Keratinocyte (primary cell): Measurements from ENCODE around the gene COL21A1. TPM values are rescaled to one million over a fixed set of nuclear protein-coding genes. Genes with fewer than 3 reads are reported as not detected.

Source experiments
- DNase-seq: peaks from one replicate; pipeline ENCODE4 v3.0.0-alpha.2; 2011; ENCODE audit warnings: low read depth, missing footprints, low spot score
- FAIRE-seq: peaks from 2 replicates; lab custom pipeline; 2011; peaks lifted over from hg19 to GRCh38; lab: Jason Lieb, UNC
- H2AFZ ChIP-seq: 2 replicates; pipeline ENCODE4 v1.6.0; 2012; ENCODE audit warnings: low read length, control low read depth, inconsistent platforms; ENCODE audit not compliant: control insufficient read depth
- H3K27ac ChIP-seq: 2 replicates; pipeline ENCODE4 v1.5.1; 2011; ENCODE audit warnings: low read length; ENCODE audit not compliant: control insufficient read depth, insufficient read depth
- H3K27me3 ChIP-seq: 3 replicates; pipeline ENCODE4 v1.6.0; 2011; ENCODE audit warnings: low read length; ENCODE audit not compliant: control insufficient read depth, insufficient read depth; ENCODE audit errors: extremely low read depth
- H3K36me3 ChIP-seq, 2 experiments: 2 replicates in 1 of 2; 3 replicates in 1 of 2; pipeline ENCODE4 v1.5.1; 2011; ENCODE audit warnings: low read length in 2 of 2, mild to moderate bottlenecking in 1 of 2; ENCODE audit not compliant: control insufficient read depth in 2 of 2, insufficient read depth in 2 of 2; ENCODE audit errors: extremely low read depth in 1 of 2
- H3K4me1 ChIP-seq: 3 replicates; pipeline ENCODE4 v1.5.1; 2011; ENCODE audit warnings: low read length; ENCODE audit not compliant: control insufficient read depth, insufficient read depth; ENCODE audit errors: extremely low read depth
- H3K4me2 ChIP-seq: 3 replicates; pipeline ENCODE4 v1.6.0; 2011; ENCODE audit warnings: low read depth, low read length; ENCODE audit not compliant: control insufficient read depth, insufficient read depth; ENCODE audit errors: extremely low read depth
- H3K4me3 ChIP-seq, 3 experiments: fragments of 200-600 bp in 1 of 3; sonication (generic) in 1 of 3; 2 replicates in 2 of 3; 3 replicates in 1 of 3; pipeline ENCODE4 v1.5.1; 2011 to 2016; ENCODE audit warnings: low read length in 3 of 3, mild to moderate bottlenecking in 3 of 3, control low read depth in 2 of 3, inconsistent platforms in 1 of 3, low read depth in 1 of 3, mixed read lengths in 1 of 3, mixed run types in 1 of 3, moderate library complexity in 1 of 3; ENCODE audit not compliant: control insufficient read depth in 2 of 3, insufficient read depth in 2 of 3; ENCODE audit errors: extremely low read depth in 1 of 3
- H3K79me2 ChIP-seq: 2 replicates; pipeline ENCODE4 v1.6.0; 2012; ENCODE audit warnings: low read length; ENCODE audit not compliant: control insufficient read depth, insufficient read depth
- H3K9ac ChIP-seq: 3 replicates; pipeline ENCODE4 v1.6.0; 2011; ENCODE audit warnings: low read length; ENCODE audit not compliant: control insufficient read depth, insufficient read depth; ENCODE audit errors: extremely low read depth
- H3K9me1 ChIP-seq: 3 replicates; pipeline ENCODE4 v1.6.0; 2011; ENCODE audit warnings: low read length; ENCODE audit not compliant: control insufficient read depth, insufficient read depth; ENCODE audit errors: extremely low read depth
- H3K9me3 ChIP-seq: 2 replicates; pipeline ENCODE4 v1.5.1; 2012; ENCODE audit warnings: low read depth, low read length; ENCODE audit not compliant: control insufficient read depth
- H4K20me1 ChIP-seq: 3 replicates; pipeline ENCODE4 v1.6.0; 2011; ENCODE audit warnings: low read length; ENCODE audit not compliant: control insufficient read depth, insufficient read depth; ENCODE audit errors: extremely low read depth
- EZH2 ChIP-seq: IDR thresholded peaks from one replicate; pipeline ENCODE4 v1.6.1; 2012; ENCODE audit warnings: inconsistent platforms, mild to moderate bottlenecking, low read length, moderate library complexity
- dilution Hi-C: fragments of 300-500 bp; cut with MboI; formaldehyde crosslinking; loops from one replicate; pipeline ENCODE4 v1.7.0; 2020; ENCODE audit warnings: low sequenced_read_pairs; ENCODE audit not compliant: extremely low pct_ligation_motif_present
- polyA plus RNA-seq, 5 experiments: library from polyadenylated mRNA; depleted of rRNA in 3 of 5; stranded (reverse) in 3 of 5; stranded (forward) in 1 of 5; unstranded in 1 of 5; fragments of >200 nt; gene quantifications; 1 replicate in 1 of 5; 2 replicates in 3 of 5; 3 replicates in 1 of 5; pipeline versions ENCODE4 v1.2.1 to v1.2.3, GENCODE V29; 2011 to 2012; ENCODE audit warnings: missing spikeins in 2 of 5, low read depth in 1 of 5, low replicate concordance in 1 of 5
- TF ChIP-seq, protein P1 (sequence below), 3 experiments: IDR thresholded peaks in 1 of 3; conservative IDR thresholded peaks in 1 of 3; optimal IDR thresholded peaks in 1 of 3; 2 replicates in 2 of 3; 3 replicates in 1 of 3; pipeline versions ENCODE3 to v1.5.1; 2011; ENCODE audit warnings: low read length in 3 of 3, mild to moderate bottlenecking in 3 of 3, moderate library complexity in 2 of 3, control low read depth in 1 of 3, inconsistent platforms in 1 of 3; ENCODE audit not compliant: insufficient read depth in 2 of 3; ENCODE audit errors: extremely low read depth in 1 of 3

COL21A1 gene
- polyA plus RNA-seq, 1 donor (not counting 4 experiments of a cell fraction or from before 2014, with no cell fraction given): 0.16 TPM

DNA sequence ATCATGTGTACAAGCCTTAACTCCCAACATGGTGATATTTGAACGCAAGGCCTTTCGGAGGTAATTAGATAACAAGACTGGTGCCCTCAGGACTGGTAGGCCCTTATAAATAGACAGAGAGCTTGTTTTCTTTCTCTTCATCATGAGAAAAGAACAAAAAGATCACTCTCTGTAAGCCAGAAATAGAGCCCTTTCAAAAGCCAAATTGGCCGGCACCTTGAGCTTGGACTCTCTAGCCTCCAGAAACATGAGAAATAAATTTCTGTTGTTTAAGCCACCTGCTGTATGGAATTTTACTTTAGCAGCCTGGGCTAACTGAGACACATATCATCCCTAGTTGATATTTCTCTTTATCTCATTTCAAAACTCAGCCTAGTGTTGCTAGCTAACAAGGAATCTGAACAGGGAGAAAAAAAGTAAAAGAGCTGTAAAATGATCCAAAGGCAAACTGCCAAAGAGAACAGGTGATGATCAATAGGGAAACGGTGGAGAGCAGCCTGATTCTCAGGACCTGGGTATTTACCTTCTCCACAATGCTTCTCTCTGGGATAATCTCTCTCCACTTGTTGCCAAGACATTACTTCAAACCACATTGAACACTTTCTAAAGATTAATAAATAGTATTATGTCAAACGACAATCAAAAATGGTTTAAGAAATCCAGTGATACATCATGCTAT, 6.1 kb downstream of the COL21A1 start:
- Histone ChIP-seq H3K79me2 (no peaks in the 10 kb centered on the region), H4K20me1 (no peaks in the 10 kb centered on the region), H3K4me3 (no peak overlapping the region), H3K36me3 (no peaks in the 10 kb centered on the region), H3K9me1 (no peaks in the 10 kb centered on the region), H3K27ac (no peak overlapping the region), H3K9ac (no peak overlapping the region), H3K4me1 (peaks cover 18% of the 10 kb centered on the region), H3K27me3 (no peaks in the 10 kb centered on the region), H2AFZ (no peak overlapping the region), H3K9me3 (no peaks in the 10 kb centered on the region), H3K4me2 (no peak overlapping the region)
- DNase-seq (no peak), FAIRE-seq (no peak)
- dilution Hi-C loops: no loop called here
- TF ChIP-seq, protein P1, sequence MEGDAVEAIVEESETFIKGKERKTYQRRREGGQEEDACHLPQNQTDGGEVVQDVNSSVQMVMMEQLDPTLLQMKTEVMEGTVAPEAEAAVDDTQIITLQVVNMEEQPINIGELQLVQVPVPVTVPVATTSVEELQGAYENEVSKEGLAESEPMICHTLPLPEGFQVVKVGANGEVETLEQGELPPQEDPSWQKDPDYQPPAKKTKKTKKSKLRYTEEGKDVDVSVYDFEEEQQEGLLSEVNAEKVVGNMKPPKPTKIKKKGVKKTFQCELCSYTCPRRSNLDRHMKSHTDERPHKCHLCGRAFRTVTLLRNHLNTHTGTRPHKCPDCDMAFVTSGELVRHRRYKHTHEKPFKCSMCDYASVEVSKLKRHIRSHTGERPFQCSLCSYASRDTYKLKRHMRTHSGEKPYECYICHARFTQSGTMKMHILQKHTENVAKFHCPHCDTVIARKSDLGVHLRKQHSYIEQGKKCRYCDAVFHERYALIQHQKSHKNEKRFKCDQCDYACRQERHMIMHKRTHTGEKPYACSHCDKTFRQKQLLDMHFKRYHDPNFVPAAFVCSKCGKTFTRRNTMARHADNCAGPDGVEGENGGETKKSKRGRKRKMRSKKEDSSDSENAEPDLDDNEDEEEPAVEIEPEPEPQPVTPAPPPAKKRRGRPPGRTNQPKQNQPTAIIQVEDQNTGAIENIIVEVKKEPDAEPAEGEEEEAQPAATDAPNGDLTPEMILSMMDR (optimal IDR thresholded peaks at IDR 0.05 in 1 of 3, IDR thresholded peaks at IDR 0.05 in 1 of 3, conservative IDR thresholded peaks at IDR 0.05 in 1 of 3; ENCODE audit: extremely low read depth in 1 of 3, insufficient read depth in 2 of 3, low read length in 3 of 3): no peak
- TF ChIP-seq EZH2: no peak

DNA sequence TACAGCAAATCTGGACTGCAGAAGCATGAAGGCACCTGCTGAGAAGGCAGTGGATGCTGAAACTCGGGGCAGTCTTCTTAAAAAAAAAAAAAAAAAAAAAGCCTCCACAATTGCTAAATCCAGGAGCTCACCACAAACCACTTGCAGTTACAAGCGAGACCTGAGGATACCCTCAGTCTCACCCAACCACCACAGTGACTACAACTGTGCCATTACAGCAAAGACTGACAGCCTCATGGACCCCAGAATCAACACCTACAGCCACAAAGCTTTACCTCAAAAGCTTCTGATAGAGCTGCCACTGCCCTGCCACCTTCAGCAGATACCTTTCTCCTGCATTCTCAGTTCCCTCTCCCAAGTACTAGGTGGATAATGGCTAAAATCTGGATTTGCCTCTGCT, 9.0 kb downstream of the COL21A1 start:
- no peaks in the 10 kb centered on the region for H4K20me1 ChIP-seq
- dilution Hi-C loops: no loop called here
- no peak for FAIRE-seq

More for the DNA sequence above, 9.0 kb downstream of the COL21A1 start:
- H2AFZ ChIP-seq: no peak overlapping the region
- no peaks in the 10 kb centered on the region for H3K27me3 ChIP-seq
- H3K9me1 ChIP-seq: no peaks in the 10 kb centered on the region
- H3K27ac ChIP-seq: no peak overlapping the region
- H3K79me2 ChIP-seq: no peaks in the 10 kb centered on the region
- H3K4me3 ChIP-seq: no peak overlapping the region
- TF ChIP-seq EZH2: no peak
- TF ChIP-seq, protein P1 (optimal IDR thresholded peaks at IDR 0.05 in 1 of 3, IDR thresholded peaks at IDR 0.05 in 1 of 3, conservative IDR thresholded peaks at IDR 0.05 in 1 of 3; ENCODE audit: extremely low read depth in 1 of 3, insufficient read depth in 2 of 3, low read length in 3 of 3): no peak
- DNase-seq: no peak
- H3K4me2 ChIP-seq: no peak overlapping the region
- no peaks in the 10 kb centered on the region for H3K36me3 ChIP-seq
- peaks cover 3% of the 10 kb centered on the region for H3K4me1 ChIP-seq
- no peak overlapping the region for H3K9ac ChIP-seq
- no peaks in the 10 kb centered on the region for H3K9me3 ChIP-seq
